Erythroblast (primary cell): ENCODE results near the gene VAC14.

ENCODE experiments used
- DNase-seq, 2 experiments: peaks; one replicate each; lab custom pipeline; 2025; lab: John Stamatoyannopoulos, UW
- GATA1 ChIP-seq: IDR thresholded peaks from 2 replicates; pipeline ENCODE4 v1.6.1; 2011; ENCODE audit warnings: low read depth, mild to moderate bottlenecking, control low read depth, low read length, moderate library complexity
- POLR2A ChIP-seq: IDR thresholded peaks from 2 replicates; pipeline ENCODE4 v1.6.1; 2011; ENCODE audit warnings: mild to moderate bottlenecking, low read length

VAC14 gene

DNA sequence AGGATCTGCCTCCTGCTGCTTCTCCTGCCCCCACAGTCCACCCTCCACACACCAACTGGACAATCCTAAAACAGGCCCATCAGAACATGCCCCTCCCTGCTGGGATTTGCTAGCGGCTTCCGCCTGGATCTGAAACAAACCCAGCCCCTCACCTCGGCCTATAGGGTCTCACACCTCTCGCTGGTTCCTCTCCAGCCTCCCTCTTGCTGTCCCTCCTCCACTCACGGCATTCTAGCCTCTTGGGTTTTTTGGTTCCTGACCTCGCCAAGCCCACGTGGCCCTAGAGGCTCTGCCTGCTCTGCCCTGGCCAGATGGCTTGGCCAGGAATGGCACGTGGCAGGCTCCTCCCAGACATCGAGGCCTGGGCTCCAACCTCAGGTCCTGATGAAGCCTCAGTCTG is 99.4 kb downstream of the VAC14 start:
- DNase-seq = no peak

DNA sequence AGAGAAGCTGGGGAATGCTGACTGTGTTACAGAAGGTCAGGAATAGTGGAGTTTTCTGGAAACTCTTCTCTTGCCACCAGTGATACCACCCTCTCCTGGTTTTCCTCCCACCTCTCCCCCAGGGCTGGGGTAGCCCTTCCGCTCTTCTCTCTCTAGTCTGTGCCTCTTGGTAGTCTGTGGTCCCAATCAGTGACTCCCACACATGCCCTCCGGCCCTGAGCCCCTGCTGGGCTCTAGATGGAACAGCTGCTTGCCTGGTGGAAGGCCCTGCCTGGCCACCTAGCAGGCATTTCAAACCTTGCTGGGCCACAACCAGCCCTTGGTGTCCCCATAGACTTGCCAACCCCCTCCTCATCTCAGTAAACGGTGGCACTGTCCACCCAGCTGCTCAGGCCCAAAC is 99.9 kb downstream of the VAC14 start:
- DNase-seq = no peak
- TF ChIP-seq POLR2A (no peak), GATA1 (no peak)

More for the DNA sequence above, 99.4 kb downstream of the VAC14 start:
- TF ChIP-seq GATA1 = no peak
- TF ChIP-seq POLR2A = no peak

DNA sequence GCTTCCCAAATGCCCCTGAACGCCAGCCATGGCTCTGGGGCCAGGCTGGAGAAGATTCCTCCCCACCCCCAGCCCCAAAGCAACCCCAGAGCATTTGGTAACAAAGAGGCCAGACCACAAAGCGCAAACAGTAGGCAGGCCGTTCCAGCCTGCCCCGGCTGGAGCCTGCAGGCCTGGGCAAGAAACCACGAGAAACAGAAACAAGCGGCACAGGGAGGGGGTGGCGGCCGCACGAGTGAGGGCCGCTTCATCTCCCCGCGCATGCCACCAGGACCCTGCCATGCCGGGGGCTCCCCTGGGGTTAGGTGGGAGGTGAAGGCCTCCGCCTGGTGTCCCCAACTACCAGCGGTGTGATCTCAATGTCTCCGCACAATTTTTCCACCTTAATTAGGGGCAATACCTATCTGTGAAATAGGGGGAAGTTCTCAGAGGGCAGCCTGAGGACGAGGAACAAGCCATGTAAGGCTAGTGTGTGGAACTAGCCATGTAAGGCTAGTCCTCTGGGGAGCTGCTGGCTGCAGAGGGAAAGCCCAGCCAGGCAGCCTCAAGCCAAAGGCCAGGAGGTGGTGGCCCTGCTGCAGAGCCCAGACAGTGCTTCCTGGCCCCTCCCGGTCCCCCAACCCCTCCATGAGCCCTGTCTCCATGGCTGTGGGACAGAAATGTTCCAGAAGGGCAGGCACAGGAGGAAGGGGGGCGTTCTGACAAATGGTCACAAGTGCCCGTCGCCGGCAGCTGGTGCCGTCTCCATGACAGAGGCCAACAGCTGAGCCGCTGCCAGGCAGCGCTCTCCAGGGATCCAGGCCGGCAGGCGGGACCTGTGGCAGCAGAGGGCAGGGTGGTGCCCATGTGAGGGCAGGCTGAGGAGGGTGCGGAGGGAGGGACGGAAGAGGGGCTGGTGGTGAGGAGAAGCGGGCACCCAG is 100.6 kb downstream of the VAC14 start:
- TF ChIP-seq POLR2A = no peak
- no peak for TF ChIP-seq GATA1
- DNase-seq = no peak

DNA sequence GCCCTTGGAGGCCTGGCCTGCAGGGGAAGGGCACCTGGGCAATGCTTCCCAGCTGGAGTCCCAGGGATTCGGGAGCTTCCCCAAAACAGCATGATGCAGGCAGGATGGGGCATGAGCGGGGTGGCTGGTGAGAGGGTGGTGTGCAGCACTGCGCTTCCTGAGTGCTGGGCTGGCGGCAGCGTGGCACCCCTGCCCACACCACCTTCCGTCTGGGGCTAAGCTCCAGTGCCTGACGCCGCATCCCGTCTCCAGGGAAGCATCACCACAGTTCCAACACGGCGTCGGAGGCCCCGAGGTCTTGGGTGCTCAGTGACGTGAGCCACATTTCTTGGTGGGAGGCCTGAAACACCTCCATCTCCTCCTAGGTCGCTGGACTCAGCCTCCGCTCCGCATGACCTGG is 101.3 kb downstream of the VAC14 start:
- no peak for TF ChIP-seq POLR2A
- TF ChIP-seq GATA1 = no peak
- no peak for DNase-seq

DNA sequence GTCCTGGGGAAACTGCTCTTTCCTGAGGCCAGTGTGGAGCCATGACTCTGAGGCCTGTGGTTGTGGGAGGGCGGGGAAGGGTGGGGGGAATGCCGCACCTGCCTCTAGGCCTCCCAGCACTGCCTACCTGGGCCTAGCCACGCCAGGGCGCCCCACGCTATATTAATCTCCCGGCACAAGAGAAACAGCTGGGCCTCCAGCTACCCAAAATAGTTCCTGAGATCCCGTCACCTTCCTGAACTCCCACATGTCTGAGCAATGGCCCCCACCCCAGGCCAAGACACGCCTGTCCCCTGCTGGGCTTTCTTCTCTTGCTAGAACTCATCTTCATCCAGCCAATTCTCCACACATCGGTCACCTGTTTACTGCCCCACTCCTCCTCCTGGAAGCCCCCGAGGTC is 102.1 kb downstream of the VAC14 start:
- DNase-seq = no peak
- no peak for TF ChIP-seq GATA1
- no peak for TF ChIP-seq POLR2A

DNA sequence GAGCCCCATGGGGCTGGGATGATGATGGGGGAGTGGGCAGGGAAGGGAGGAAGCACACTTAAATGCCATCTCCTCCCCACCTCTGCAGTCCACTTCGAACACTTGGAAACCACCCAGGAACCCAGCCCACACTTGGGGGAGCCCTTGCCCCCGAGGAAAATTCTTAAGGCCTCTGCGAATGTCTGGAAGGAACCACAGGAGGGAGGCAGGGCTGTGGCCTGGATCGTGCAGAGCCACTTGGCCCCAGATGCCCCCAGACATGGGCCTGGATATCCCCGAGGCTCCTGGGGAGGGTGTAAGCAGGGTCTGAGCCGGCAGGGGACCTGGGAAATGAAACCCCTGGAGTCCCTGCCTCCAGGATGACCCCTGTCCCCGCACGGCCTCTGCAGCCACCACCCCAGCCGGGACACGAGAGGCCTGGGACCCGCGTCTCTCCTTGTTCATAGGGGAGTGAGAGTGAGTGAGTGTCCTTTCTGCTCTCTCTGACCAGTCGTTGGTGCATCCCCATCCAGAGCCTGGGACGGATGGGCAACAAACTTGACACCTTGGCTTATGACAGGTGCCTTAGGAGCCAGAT is 103.3 kb downstream of the VAC14 start:
- TF ChIP-seq POLR2A (no peak), GATA1 (no peak)
- DNase-seq = no peak

DNA sequence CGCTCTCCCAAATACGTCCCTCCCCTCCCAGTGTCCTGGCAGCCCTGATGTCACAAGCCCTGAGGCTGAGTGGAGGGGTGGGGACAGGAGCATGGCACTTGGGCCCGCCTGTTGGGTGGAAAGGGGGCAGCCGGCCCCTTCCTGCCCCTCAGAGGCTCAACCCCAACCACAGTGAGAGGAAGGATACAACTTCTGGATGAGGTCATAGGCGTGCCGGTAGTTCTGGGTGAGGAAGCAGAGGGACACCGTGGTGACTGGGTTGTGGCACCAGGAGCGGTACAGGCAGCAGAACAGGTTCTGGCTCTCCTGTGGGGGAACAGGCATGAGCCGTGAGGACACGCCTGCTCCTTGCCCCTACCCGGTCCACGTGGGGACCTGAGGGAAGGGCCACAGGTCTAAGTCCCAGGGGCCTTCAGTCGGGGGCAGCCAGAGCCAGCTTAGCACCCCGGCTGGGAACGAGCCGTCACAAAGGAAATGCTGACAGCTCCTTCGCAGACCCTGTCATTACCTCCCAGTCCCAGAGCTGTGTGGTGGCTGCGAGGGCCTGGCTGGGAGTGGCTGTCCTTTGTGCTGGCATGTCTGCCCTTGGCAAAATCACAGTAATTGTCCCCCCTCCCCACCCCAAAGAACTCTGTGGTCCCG is 103.9 kb downstream of the VAC14 start:
- peak; percentile 33 to 49 for DNase-seq

DNA sequence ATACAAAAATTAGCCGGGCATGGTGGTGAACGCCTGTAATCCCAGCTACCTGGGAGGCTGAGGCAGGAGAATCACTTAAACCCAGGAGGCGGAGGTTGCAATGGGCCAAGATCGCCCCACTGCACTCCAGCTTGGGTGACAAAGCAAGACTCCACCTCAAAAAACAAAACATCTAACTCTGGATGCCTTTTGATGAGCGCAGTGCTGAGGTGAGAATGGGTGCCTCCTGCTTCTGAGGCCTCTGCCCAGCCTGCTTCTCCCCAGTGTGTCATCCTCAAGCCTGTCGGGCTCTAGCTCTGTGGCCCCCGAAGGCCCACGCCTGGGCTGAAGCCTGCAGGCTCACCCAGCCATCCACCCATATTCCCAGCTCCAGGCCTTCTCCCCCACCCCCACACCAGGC is 104.6 kb downstream of the VAC14 start:
- DNase-seq = peak in 1 of 2 experiments; percentile 23
- TF ChIP-seq POLR2A (no peak), GATA1 (no peak)

More for the DNA sequence above, 103.9 kb downstream of the VAC14 start:
- TF ChIP-seq POLR2A = no peak
- TF ChIP-seq GATA1 = no peak

DNA sequence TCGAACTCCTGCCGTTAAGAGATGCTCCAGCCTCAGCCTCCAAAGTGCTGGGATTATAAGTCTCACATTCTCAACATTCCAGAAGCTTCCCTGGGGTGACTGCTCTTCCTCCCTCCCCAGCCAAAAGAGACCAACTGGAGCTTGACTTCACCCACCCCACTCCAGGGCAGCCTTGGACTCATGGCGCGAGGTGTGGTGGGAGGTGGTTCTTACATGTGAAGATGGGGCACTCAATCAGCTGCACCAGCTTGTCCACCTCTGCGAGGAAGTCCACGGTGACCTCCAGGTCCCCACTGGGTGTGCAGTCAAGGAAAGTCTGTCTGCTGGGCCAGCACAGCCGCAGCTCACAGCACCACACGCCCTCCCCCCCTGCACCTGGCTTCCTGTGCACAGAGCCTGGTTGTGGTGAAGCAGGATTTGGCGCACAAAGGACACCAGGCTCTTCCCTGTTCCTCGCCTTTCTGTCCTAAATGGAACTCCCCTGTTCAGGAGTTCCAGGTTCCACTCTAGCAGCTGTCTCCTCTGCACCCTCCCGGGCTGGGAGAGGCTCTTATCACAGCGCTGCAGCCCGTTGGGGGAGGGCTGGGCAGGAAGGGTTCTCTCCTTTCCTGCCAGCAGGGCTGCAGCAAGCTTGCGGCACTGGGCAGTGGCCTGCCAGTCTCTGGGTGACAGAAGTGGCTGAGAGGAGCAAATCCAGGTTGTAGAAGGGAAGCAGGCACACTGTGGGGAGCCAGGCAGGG is 105.5 kb downstream of the VAC14 start:
- peak; percentile 92 to 93 for DNase-seq
- TF ChIP-seq GATA1 (peak; percentile 71), POLR2A (no peak)

DNA sequence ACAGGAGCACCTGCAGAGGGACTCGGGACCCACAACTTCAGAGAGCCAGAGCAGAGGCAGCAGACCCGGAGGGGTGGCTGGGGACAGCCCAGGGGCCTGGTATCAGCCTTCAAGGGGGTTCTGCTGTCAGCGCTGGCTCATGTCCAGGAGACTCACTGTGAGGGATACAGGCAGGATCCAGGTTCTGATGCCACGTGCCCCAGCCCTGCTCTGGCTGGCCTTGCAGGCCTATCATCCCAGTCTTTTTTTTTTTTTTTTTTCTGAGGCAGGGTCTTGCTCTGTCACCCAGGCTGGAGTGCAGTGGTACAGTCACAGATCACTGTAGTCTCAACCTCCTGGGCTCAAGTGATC is 106.1 kb downstream of the VAC14 start:
- DNase-seq = peak; percentile 67 to 68
- TF ChIP-seq POLR2A (no peak), GATA1 (no peak)

DNA sequence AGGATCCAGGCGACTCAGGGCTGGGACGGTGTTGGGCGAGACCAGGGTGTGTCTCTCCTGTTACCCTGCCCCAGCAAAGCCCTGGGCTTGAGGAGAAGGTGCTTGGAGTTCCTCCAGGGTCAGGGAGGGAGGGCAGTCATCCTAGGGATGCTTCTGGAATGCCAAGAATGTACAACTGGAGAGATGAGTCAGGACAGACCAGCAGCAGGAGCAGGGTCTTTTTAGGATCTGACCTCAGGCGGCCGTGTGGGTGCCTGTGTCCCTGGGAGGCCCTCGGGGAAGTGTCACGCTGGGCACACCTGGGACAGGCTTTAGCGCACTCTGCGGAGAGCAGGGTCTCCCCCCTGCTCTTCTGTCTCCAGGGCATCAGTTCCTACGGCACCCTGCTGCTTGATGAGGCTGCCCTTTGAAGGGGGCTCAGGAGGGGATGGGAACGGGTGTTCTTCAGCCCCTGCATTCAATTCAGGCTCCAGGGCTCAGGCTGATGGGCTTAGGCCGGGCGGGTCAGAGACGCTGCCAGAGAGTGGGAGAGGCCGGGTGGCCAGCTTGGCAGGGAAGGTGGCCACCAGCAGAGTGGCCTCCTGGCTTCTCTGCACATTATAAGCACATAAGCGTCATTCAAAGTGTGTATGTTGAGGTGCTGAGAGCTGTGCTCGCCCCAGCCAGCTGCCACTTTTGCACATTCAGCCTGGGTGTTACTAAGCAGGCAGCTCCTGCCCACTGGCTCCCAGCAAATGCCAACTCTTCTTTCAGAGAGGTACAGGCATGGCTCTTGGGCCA is 106.7 kb downstream of the VAC14 start:
- DNase-seq = no peak
- no peak for TF ChIP-seq GATA1
- no peak for TF ChIP-seq POLR2A

DNA sequence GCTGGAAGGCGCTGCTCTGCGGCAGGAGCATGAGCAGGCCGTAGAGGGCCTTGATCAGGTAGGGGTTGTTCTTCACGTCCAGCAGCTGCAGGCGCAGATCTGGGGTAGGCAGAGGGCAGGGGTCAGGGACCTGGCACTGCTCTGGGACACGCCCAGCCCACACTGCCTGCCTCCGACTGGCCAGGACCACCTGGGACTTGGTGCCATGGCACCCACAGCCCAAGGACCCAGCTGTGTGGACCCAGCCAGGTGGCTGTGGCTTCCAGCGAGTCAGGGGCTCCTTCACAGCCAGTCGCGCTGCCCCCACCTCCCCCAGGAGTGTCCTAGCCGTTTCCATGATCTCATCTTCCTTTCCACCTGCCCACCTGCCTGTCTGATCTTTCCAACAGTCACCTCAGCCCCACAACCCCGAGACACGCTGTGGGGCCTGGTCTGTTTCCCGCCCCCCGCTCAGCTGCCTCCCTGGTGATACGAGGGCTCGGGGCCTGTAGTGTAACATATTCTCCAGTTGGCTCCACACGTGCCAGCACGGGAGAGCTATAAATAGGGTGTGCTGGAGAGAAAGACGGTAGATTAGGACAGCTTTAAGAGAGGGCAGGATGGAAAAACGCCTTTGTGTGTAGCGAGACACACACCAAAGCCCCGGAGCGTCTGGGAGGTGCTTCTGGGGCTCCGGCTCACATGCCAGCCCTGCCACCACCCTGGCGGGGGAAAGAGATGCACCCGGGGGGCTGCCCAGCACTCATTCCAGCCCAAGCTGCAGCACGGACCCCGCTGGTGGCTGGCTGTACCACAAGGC is 107.9 kb downstream of the VAC14 start:
- no peak for DNase-seq
- no peak for TF ChIP-seq GATA1
- TF ChIP-seq POLR2A = no peak
